Measurements from ENCODE around the gene SLC36A3.

SLC36A3 gene

GRCh38 chr5:151234476-151235238, 68.9 kb downstream of the SLC36A3 start:
- Histone ChIP-seq H3K4me1 (ENCODE audit: control insufficient read depth in 2 of 2, insufficient read depth in 1 of 2, low read depth in 1 of 2, low read length in 2 of 2) (no peaks in the 10 kb centered on the region), H3K18ac (ENCODE audit: low read length) (no peak overlapping the region), H2BK12ac (ENCODE audit: low read length) (no peak overlapping the region), H3K4ac (ENCODE audit: low read length) (no peak overlapping the region), H2BK15ac (ENCODE audit: low read length) (no peak overlapping the region), H3K27ac (replicated peaks; ENCODE audit: low read length) (no peak overlapping the region), H3K36me3 (replicated peaks in 1 of 2; ENCODE audit: control insufficient read depth in 2 of 2, insufficient read depth in 2 of 2, low read length in 2 of 2) (no peaks in the 10 kb centered on the region), H3K14ac (ENCODE audit: low read length) (no peak overlapping the region), H3K79me1 (ENCODE audit: low read depth, low read length) (no peaks in the 10 kb centered on the region), H3K9me3 (replicated peaks in 1 of 2; ENCODE audit: control insufficient read depth in 2 of 2, insufficient read depth in 1 of 2, low read depth in 1 of 2, low read length in 2 of 2) (no peaks in the 10 kb centered on the region), H3K23ac (ENCODE audit: low read depth, low read length, poor library complexity) (no peak overlapping the region), H4K8ac (ENCODE audit: low read depth, low read length) (no peak overlapping the region), H2BK5ac (ENCODE audit: low read length) (no peak overlapping the region), H2BK120ac (ENCODE audit: low read depth, low read length) (no peak overlapping the region), H3K4me3 (ENCODE audit: low read length in 2 of 2) (peak overlapping the region in 1 of 2 donors; percentile 9), H3K9ac (ENCODE audit: low read depth, low read length, poor library complexity) (no peak overlapping the region), H2AK5ac (ENCODE audit: low read depth, low read length) (no peak overlapping the region), H4K91ac (ENCODE audit: low read depth, low read length, poor library complexity) (no peak overlapping the region), H3K27me3 (ENCODE audit: control insufficient read depth in 3 of 3, insufficient read depth in 3 of 3, low read depth in 1 of 3, low read length in 3 of 3) (peaks cover 0 to 25% (median 0%) of the 10 kb centered on the region in 3 experiments), H3K4me2 (ENCODE audit: insufficient read depth, low read length, poor library complexity, severe bottlenecking) (no peak overlapping the region), H2AFZ (ENCODE audit: low read length) (no peak overlapping the region)
- no CpG with 5 or more reads among the region's 17 CpGs for whole genome bisulfite sequencing, 2 donors (ENCODE audit: extremely low coverage in 2 of 2, insufficient read length in 2 of 2, insufficient replicate concordance in 1 of 2)
- DNase-seq (ENCODE audit: low spot score): no peak

GRCh38 chr5:151233616-151234085, 69.9 kb downstream of the SLC36A3 start:
- H3K4me3 ChIP-seq (ENCODE audit: low read length in 2 of 2): no peak overlapping the region
- H2BK5ac ChIP-seq (ENCODE audit: low read length): no peak overlapping the region
- H3K14ac ChIP-seq (ENCODE audit: low read length): no peak overlapping the region
- no peak for DNase-seq (ENCODE audit: low spot score)
- H2BK120ac ChIP-seq (ENCODE audit: low read depth, low read length): no peak overlapping the region
- no peak overlapping the region for H4K91ac ChIP-seq (ENCODE audit: low read depth, low read length, poor library complexity)
- peaks cover 0 to 23% (median 0%) of the 10 kb centered on the region in 3 experiments for H3K27me3 ChIP-seq (ENCODE audit: control insufficient read depth in 3 of 3, insufficient read depth in 3 of 3, low read depth in 1 of 3, low read length in 3 of 3)
- no peak overlapping the region for H2AFZ ChIP-seq (ENCODE audit: low read length)
- H3K9me3 ChIP-seq (replicated peaks in 1 of 2; ENCODE audit: control insufficient read depth in 2 of 2, insufficient read depth in 1 of 2, low read depth in 1 of 2, low read length in 2 of 2): no peaks in the 10 kb centered on the region
- H3K23ac ChIP-seq (ENCODE audit: low read depth, low read length, poor library complexity): no peak overlapping the region
- H3K4me2 ChIP-seq (ENCODE audit: insufficient read depth, low read length, poor library complexity, severe bottlenecking): no peak overlapping the region
- no peaks in the 10 kb centered on the region for H3K79me1 ChIP-seq (ENCODE audit: low read depth, low read length)
- H3K4me1 ChIP-seq (ENCODE audit: control insufficient read depth in 2 of 2, insufficient read depth in 1 of 2, low read depth in 1 of 2, low read length in 2 of 2): no peaks in the 10 kb centered on the region
- H3K9ac ChIP-seq (ENCODE audit: low read depth, low read length, poor library complexity): no peak overlapping the region
- WGBS, 2 donors (ENCODE audit: extremely low coverage in 2 of 2, insufficient read length in 2 of 2, insufficient replicate concordance in 1 of 2): no CpG with 5 or more reads among the region's 8 CpGs
- no peak overlapping the region for H2AK5ac ChIP-seq (ENCODE audit: low read depth, low read length)
- no peak overlapping the region for H2BK15ac ChIP-seq (ENCODE audit: low read length)
- H3K18ac ChIP-seq (ENCODE audit: low read length): no peak overlapping the region
- no peak overlapping the region for H2BK12ac ChIP-seq (ENCODE audit: low read length)
- no peak overlapping the region for H3K27ac ChIP-seq (replicated peaks; ENCODE audit: low read length)
- no peak overlapping the region for H4K8ac ChIP-seq (ENCODE audit: low read depth, low read length)
- no peak overlapping the region for H3K4ac ChIP-seq (ENCODE audit: low read length)
- no peaks in the 10 kb centered on the region for H3K36me3 ChIP-seq (replicated peaks in 1 of 2; ENCODE audit: control insufficient read depth in 2 of 2, insufficient read depth in 2 of 2, low read length in 2 of 2)

- H3K9ac ChIP-seq (ENCODE audit: low read depth, low read length, poor library complexity): no peak overlapping the region
- no peak overlapping the region for H3K18ac ChIP-seq (ENCODE audit: low read length)
- no peaks in the 10 kb centered on the region for H3K36me3 ChIP-seq (replicated peaks in 1 of 2; ENCODE audit: control insufficient read depth in 2 of 2, insufficient read depth in 2 of 2, low read length in 2 of 2)
- no peak overlapping the region for H4K91ac ChIP-seq (ENCODE audit: low read depth, low read length, poor library complexity)
- no peak overlapping the region for H2BK12ac ChIP-seq (ENCODE audit: low read length)
- H3K4me3 ChIP-seq (ENCODE audit: low read length in 2 of 2): no peak overlapping the region
- H3K4me1 ChIP-seq (ENCODE audit: control insufficient read depth in 2 of 2, insufficient read depth in 1 of 2, low read depth in 1 of 2, low read length in 2 of 2): no peaks in the 10 kb centered on the region
- H2BK120ac ChIP-seq (ENCODE audit: low read depth, low read length): no peak overlapping the region
- H2AK5ac ChIP-seq (ENCODE audit: low read depth, low read length): no peak overlapping the region
- no peak overlapping the region for H4K8ac ChIP-seq (ENCODE audit: low read depth, low read length)
- H2BK15ac ChIP-seq (ENCODE audit: low read length): no peak overlapping the region
- no peaks in the 10 kb centered on the region for H3K79me1 ChIP-seq (ENCODE audit: low read depth, low read length)
- no peak overlapping the region for H3K14ac ChIP-seq (ENCODE audit: low read length)
- DNase-seq (ENCODE audit: low spot score): no peak
- no peak overlapping the region for H2AFZ ChIP-seq (ENCODE audit: low read length)
- no peak overlapping the region for H3K4ac ChIP-seq (ENCODE audit: low read length)
- no peak overlapping the region for H3K27ac ChIP-seq (replicated peaks; ENCODE audit: low read length)
- peaks cover 0 to 15% (median 0%) of the 10 kb centered on the region in 3 experiments for H3K27me3 ChIP-seq (ENCODE audit: control insufficient read depth in 3 of 3, insufficient read depth in 3 of 3, low read depth in 1 of 3, low read length in 3 of 3)
- H2BK5ac ChIP-seq (ENCODE audit: low read length): no peak overlapping the region
- no peak overlapping the region for H3K4me2 ChIP-seq (ENCODE audit: insufficient read depth, low read length, poor library complexity, severe bottlenecking)
- H3K9me3 ChIP-seq (replicated peaks in 1 of 2; ENCODE audit: control insufficient read depth in 2 of 2, insufficient read depth in 1 of 2, low read depth in 1 of 2, low read length in 2 of 2): no peaks in the 10 kb centered on the region
- no peak overlapping the region for H3K23ac ChIP-seq (ENCODE audit: low read depth, low read length, poor library complexity)
These were observed 72.2 kb downstream of the SLC36A3 start for GRCh38 chr5:151231359-151231758.

GRCh38 chr5:151230048-151230680, 73.4 kb downstream of the SLC36A3 start:
- Histone ChIP-seq H4K91ac (ENCODE audit: low read depth, low read length, poor library complexity) (no peak overlapping the region), H3K9ac (ENCODE audit: low read depth, low read length, poor library complexity) (no peak overlapping the region), H2BK15ac (ENCODE audit: low read length) (no peak overlapping the region), H3K36me3 (replicated peaks in 1 of 2; ENCODE audit: control insufficient read depth in 2 of 2, insufficient read depth in 2 of 2, low read length in 2 of 2) (no peaks in the 10 kb centered on the region), H2AK5ac (ENCODE audit: low read depth, low read length) (no peak overlapping the region), H2BK120ac (ENCODE audit: low read depth, low read length) (no peak overlapping the region), H3K27me3 (ENCODE audit: control insufficient read depth in 3 of 3, insufficient read depth in 3 of 3, low read depth in 1 of 3, low read length in 3 of 3) (peaks cover 0 to 20% (median 0%) of the 10 kb centered on the region in 3 experiments), H3K4me1 (ENCODE audit: control insufficient read depth in 2 of 2, insufficient read depth in 1 of 2, low read depth in 1 of 2, low read length in 2 of 2) (no peaks in the 10 kb centered on the region), H2BK12ac (ENCODE audit: low read length) (no peak overlapping the region), H3K14ac (ENCODE audit: low read length) (no peak overlapping the region), H3K9me3 (replicated peaks in 1 of 2; ENCODE audit: control insufficient read depth in 2 of 2, insufficient read depth in 1 of 2, low read depth in 1 of 2, low read length in 2 of 2) (no peaks in the 10 kb centered on the region), H3K4me3 (ENCODE audit: low read length in 2 of 2) (no peak overlapping the region), H3K4ac (ENCODE audit: low read length) (no peak overlapping the region), H3K27ac (replicated peaks; ENCODE audit: low read length) (no peak overlapping the region), H4K8ac (ENCODE audit: low read depth, low read length) (no peak overlapping the region), H3K4me2 (ENCODE audit: insufficient read depth, low read length, poor library complexity, severe bottlenecking) (no peak overlapping the region), H3K23ac (ENCODE audit: low read depth, low read length, poor library complexity) (no peak overlapping the region), H2AFZ (ENCODE audit: low read length) (no peak overlapping the region), H2BK5ac (ENCODE audit: low read length) (no peak overlapping the region), H3K18ac (ENCODE audit: low read length) (no peak overlapping the region), H3K79me1 (ENCODE audit: low read depth, low read length) (no peaks in the 10 kb centered on the region)
- no CpG with 5 or more reads among the region's 6 CpGs for WGBS, 2 donors (ENCODE audit: extremely low coverage in 2 of 2, insufficient read length in 2 of 2, insufficient replicate concordance in 1 of 2)
- no peak for DNase-seq (ENCODE audit: low spot score)

Data from neuronal stem cell (in vitro differentiated cells).